Thyroid gland (tissue), 4 donors: ENCODE measurements around the gene LRIG1.
A peak's percentile ranks its signal among the peaks of the same experiment; 100 is the strongest.

Experiments used
- CTCF ChIP-seq, 6 experiments: fragments of 200-600 bp in 3 of 6; fragments of 450-650 bp in 3 of 6; sonication (generic) in 3 of 6; IDR thresholded peaks; one replicate each; pipeline ENCODE4 v1.5.1; 2016 to 2019; ENCODE audit warnings: antibody characterized with exemption in 6 of 6, mild to moderate bottlenecking in 2 of 6, inconsistent platforms in 1 of 6, moderate library complexity in 1 of 6
- POLR2A ChIP-seq, 2 donors: fragments of 450-650 bp; IDR thresholded peaks; one replicate each; pipeline ENCODE4 v1.6.1; 2017; ENCODE audit warnings: antibody characterized with exemption in 2 of 2, mild to moderate bottlenecking in 2 of 2, moderate library complexity in 1 of 2

- TF ChIP-seq POLR2A (IDR thresholded peaks at IDR 0.05) (peak in 1 of 2 donors; percentile 57), CTCF (IDR thresholded peaks at IDR 0.05) (no peak)
Observed at GRCh38 chr3:66497985-66498671, 2.7 kb downstream of the LRIG1 start.
